ENCODE results near the gene LDLRAD4. TPM values are rescaled to one million over a fixed set of nuclear protein-coding genes. Genes with fewer than 3 reads are reported as not detected.

The LDLRAD4 gene
- total RNA-seq, 1 donor: 0.54 TPM

DNA sequence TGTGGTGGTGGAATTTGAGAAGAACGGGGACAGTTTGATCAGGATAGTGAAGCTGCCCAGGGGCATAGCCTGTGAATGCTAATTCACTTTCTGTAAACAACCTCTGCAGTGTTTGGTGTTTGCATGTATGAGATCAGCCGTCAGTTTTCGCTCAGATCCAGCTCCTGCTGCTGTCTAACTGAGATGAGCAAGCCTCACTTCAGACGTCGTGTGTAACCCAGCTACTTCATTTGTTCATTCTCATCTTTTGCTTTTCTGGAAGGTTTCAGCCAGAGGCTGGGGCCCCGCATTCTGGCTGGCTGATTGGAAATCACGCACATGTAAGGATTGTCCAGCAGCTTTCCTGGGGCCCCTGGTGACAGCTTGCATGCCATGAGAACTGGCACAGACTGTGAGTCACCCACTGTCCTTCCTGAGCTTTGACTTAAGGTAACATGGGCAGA is 48.9 kb downstream of the LDLRAD4 start:
- no peak overlapping the region for H3K4me3 ChIP-seq (ENCODE audit: low read depth, low read length)
- DNase-seq (ENCODE audit: low read depth): no peak
- TF ChIP-seq, protein P1, sequence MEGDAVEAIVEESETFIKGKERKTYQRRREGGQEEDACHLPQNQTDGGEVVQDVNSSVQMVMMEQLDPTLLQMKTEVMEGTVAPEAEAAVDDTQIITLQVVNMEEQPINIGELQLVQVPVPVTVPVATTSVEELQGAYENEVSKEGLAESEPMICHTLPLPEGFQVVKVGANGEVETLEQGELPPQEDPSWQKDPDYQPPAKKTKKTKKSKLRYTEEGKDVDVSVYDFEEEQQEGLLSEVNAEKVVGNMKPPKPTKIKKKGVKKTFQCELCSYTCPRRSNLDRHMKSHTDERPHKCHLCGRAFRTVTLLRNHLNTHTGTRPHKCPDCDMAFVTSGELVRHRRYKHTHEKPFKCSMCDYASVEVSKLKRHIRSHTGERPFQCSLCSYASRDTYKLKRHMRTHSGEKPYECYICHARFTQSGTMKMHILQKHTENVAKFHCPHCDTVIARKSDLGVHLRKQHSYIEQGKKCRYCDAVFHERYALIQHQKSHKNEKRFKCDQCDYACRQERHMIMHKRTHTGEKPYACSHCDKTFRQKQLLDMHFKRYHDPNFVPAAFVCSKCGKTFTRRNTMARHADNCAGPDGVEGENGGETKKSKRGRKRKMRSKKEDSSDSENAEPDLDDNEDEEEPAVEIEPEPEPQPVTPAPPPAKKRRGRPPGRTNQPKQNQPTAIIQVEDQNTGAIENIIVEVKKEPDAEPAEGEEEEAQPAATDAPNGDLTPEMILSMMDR (IDR thresholded peaks at IDR 0.05; ENCODE audit: insufficient read depth, low read length): no peak

DNA sequence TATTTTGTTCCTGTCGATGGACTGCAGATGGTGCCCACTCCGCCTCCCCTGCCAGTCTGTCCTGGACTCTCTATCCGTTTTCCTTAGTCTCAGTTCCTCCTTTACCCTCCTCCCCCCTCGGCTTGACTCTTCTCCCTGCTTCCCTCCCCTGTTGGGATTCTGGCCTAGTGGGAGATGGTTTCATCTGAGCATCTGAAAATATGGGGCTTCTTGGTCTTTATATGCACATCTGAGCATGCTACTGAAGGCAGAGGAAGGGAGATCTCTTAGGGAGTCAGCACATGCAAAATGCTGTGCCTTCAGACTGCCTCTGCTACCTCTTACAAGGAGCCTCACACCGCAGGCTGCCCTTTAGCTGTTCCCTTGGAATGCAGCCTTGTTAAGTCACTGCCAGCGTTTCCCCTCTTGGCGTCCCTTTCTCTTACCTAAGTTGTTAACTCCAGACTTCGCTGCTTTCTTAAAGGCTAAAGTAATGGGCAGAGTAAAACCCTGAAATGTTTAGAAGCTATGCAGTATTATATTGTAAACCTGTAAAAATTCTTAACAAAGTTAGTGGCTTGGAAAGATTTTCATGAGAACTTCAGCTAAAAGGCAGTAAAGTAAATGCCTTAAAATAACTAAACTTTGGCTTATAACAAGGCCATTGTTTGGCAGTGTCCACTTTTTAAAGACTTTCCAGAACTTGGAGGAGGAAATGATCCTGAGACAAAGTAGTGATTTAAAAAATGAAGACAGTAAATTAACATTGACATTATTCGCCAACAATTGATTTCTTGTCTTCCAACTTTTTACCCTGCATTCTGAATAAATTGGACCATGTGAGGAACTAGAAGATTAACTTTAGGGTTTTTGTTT is 49.8 kb downstream of the LDLRAD4 start:
- DNase-seq (ENCODE audit: low read depth): peak; percentile 45
- H3K4me3 ChIP-seq (ENCODE audit: low read depth, low read length): no peak overlapping the region
- TF ChIP-seq, protein P1 (IDR thresholded peaks at IDR 0.05; ENCODE audit: insufficient read depth, low read length): no peak

- TF ChIP-seq, protein P1 (IDR thresholded peaks at IDR 0.05; ENCODE audit: insufficient read depth, low read length): no peak
- peak; percentile 2 for DNase-seq (ENCODE audit: low read depth)
- H3K4me3 ChIP-seq (ENCODE audit: low read depth, low read length): no peak overlapping the region
Measured at GRCh38 chr18:13269013-13269280, 50.4 kb downstream of the LDLRAD4 start.

GRCh38 chr18:13269521-13270011 is 51.0 kb downstream of the LDLRAD4 start:
- DNase-seq (ENCODE audit: low read depth): no peak
- TF ChIP-seq, protein P1 (IDR thresholded peaks at IDR 0.05; ENCODE audit: insufficient read depth, low read length): no peak
- H3K4me3 ChIP-seq (ENCODE audit: low read depth, low read length): no peak overlapping the region

DNA sequence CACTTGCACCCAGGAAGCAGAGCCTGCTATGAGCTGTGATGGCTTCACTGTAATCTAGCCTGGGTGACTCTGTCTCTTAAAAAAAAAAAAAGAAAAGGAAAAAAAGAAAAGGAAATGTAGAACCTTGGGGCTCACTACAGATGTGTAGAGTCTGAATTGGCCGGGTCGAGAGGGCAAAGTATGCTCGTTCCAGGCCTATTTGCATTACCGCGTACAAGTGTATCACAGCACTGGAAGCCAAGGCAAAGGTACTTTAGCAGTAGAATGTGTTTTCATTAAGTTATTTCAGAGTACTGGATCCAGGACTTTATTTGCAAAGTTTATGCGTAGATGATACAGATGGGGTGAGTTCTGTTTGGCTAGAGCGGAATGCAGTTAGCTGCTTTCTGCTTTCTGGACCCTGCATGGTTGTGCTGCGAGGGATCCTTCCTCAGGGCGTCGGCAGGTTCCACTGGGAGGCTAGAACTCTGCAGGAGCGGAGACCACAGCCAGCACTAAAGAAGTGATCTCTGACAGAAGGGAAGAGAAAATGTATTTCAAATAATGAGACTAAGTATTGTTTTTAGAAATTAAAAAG is 51.8 kb downstream of the LDLRAD4 start:
- no peak overlapping the region for H3K4me3 ChIP-seq (ENCODE audit: low read depth, low read length)
- TF ChIP-seq, protein P1 (IDR thresholded peaks at IDR 0.05; ENCODE audit: insufficient read depth, low read length): no peak
- no peak for DNase-seq (ENCODE audit: low read depth)

GRCh38 chr18:13271302-13271911 is 52.8 kb downstream of the LDLRAD4 start:
- TF ChIP-seq, protein P1 (IDR thresholded peaks at IDR 0.05; ENCODE audit: insufficient read depth, low read length): no peak
- H3K4me3 ChIP-seq (ENCODE audit: low read depth, low read length): no peak overlapping the region
- no peak for DNase-seq (ENCODE audit: low read depth)
